Stimulated activated naive CD4-positive, alpha-beta T cell treated with Interleukin-2 at 50 U/mL for 16 hours (primary cell): Measurements from ENCODE around the gene XPA.
"Not testable (repeated sequence)": the region's sequence is repeated elsewhere in the genome, so short reads cannot be mapped to it uniquely, and the experiment has no call there.

ENCODE experiments used
- DNase-seq: peaks from one replicate; lab custom pipeline; 2025; lab: John Stamatoyannopoulos, UW

The XPA gene

GRCh38 chr9:97703437-97704344 is 6.6 kb upstream of the XPA start:
- peak; percentile 36 for DNase-seq

- DNase-seq, result not testable (repeated sequence)
These were observed 2.7 kb upstream of the XPA start for GRCh38 chr9:97699824-97700223.

GRCh38 chr9:97699281-97699680 is 2.1 kb upstream of the XPA start:
- not testable (repeated sequence) for DNase-seq

GRCh38 chr9:97698865-97699264 is 1.7 kb upstream of the XPA start:
- no peak for DNase-seq

DNA sequence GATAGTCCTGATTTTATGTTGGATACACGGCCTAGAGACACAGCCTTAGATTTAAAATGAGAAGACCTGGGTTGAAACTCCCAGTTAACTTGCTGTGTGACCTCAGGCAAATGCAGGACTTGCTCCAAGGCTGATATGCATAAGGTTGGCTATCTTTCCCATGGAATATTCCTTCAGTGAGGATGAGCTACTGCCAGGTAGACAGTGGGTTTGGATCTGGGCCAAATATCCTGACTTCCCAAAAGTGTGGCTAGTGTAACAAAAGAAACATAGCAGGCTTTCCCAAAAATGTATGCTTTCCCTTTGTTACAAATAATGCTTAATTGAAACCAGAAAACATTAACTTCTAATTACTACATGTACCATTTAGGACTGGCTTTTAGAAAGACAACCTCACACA is 697 bp upstream of the XPA start:
- DNase-seq, result no peak

GRCh38 chr9:97695995-97696802 is 941 bp downstream of the XPA start:
- DNase-seq, result no peak

- no peak for DNase-seq
These were observed 1.8 kb downstream of the XPA start for GRCh38 chr9:97695390-97695789.

- no peak for DNase-seq
These were observed 2.4 kb downstream of the XPA start for GRCh38 chr9:97694769-97695168.

DNA sequence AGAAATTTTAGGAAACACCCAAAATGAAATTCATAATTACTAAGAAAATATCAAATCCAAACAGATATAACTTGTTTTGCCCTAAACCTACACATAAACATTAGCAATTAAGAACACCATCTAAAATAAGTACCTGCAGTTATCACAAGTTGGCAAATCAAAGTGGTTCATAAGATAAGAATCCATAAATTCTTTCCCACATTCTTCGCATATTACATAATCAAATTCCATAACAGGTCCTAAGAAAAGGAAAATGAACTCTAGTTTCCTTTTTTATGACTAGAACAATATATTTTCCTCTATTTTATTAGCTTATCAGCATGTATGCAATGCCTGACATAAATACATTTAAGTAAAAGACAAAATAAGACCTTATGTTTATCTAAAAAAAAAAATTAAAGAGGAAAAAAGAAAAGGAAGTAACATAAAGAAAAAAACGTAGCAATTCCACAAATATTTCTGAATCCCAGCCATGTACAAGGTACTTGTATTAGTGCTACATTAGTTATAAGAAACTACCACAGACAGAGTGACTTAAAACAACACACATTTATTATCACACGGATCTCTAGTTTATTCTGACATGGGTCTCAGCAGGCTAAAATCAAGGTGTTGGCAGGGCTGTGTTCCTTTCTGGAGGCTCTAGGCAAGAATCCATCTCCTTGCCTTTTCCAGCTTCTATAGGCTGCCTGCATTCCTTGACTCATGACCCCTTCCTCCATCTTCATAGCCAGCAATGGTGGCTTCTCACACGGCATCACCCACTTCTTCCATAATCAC is 7.5 kb downstream of the XPA start:
- no peak for DNase-seq

- DNase-seq, result no peak
These were observed 8.5 kb downstream of the XPA start for GRCh38 chr9:97688654-97689053.

DNA sequence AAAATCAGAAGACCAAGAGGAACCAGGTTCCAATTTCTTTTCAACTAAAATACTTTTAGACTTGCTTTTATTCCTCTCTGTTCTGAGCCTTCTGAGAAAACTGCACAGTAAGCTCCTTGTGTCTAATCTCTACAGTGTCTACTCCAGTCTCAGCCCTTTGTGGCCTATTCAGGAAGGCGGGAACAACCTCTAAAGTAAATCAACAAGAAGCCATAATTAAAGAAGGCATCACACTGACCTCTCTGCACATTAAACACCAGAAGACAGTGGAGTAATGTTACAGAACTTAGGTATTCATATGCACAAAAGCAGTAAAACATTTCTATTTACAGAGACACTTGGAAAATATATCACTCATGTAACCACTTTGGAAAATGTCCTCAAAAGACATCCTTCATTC is 14.9 kb downstream of the XPA start:
- DNase-seq, result no peak

DNA sequence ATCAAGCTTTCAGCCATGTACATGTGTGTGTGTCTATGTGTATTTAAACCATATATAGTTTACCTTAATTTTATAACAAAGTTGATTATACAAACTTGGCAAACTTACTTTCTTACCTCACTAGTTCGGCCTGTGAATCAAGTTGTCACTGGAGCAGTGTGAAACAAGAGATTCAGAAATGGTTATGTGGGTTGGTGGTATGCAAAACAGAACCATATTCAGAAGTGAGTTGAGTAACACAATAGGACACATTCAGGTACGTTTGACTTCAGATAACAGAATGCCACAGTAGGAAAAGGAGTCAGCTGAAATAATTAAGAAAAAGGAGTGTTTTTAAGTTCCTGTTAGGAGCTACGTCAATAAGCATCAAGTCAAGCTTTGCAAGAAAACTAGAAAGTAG is 21.5 kb downstream of the XPA start:
- no peak for DNase-seq

DNA sequence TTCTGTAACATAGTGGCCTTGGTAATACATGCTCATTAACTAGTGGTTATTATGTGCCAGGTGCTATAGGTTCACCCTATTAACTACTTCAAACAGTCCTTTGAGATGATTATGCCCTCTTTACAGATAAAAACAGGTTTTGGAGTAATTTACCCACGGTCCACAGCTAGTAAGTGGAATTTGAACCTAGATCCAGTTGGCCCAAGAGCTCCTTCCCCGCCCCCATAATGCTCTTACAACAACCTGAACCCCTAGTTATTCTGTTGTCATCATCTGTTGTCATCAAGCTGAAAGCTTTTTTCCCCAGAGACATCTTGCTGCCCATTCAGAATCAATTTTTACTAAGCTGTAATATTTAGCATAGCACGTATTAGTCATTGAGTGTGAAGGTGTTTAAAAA is 23.2 kb downstream of the XPA start:
- DNase-seq, result no peak

DNA sequence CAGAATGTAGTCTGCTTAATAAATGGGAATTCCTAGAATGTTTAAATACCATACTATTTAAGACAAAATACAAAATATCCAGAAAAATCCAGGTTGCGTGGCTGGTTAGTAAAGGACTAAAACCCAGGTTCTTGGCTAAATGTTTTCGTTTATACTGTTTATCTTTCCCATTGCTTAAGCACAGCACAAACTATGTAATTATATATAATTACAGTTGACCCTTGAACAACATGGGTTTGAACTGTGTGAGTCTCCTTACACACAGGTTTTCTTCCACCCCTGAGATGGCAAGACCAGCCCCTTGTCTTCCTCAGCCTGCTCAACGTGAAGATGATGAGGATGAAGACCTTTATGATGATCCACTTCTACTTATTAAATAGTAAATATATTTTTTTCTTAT is 24.7 kb downstream of the XPA start:
- no peak for DNase-seq

GRCh38 chr9:97670586-97670985 is 26.6 kb downstream of the XPA start:
- no peak for DNase-seq

- peak; percentile 14 for DNase-seq
These were observed 28.7 kb downstream of the XPA start for GRCh38 chr9:97668485-97668884.

GRCh38 chr9:97666907-97667686 is 30.0 kb downstream of the XPA start:
- no peak for DNase-seq

DNA sequence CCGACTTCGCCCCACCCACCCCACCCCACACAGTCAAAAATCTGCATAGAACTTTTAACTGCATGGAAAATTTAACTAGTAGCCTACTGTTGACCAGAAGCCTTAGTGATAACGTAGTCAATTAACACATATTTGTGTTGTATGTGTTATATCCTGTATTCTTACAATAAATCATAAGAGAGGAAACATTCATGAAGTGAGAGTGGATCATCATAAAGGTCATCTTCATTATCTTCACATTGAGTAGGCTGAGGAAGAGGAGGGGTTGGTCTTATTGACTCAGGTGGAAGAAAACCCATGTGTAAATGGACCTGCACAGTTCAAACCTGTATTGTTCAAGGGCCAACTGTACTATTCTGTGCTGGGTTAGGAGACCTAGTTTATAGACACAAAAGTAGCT is 31.4 kb downstream of the XPA start:
- DNase-seq, result no peak

GRCh38 chr9:97660847-97661246 is 36.3 kb downstream of the XPA start:
- no peak for DNase-seq

- no peak for DNase-seq
These were observed 36.8 kb downstream of the XPA start for GRCh38 chr9:97660340-97660739.

GRCh38 chr9:97659771-97660170 is 37.4 kb downstream of the XPA start:
- DNase-seq, result no peak

DNA sequence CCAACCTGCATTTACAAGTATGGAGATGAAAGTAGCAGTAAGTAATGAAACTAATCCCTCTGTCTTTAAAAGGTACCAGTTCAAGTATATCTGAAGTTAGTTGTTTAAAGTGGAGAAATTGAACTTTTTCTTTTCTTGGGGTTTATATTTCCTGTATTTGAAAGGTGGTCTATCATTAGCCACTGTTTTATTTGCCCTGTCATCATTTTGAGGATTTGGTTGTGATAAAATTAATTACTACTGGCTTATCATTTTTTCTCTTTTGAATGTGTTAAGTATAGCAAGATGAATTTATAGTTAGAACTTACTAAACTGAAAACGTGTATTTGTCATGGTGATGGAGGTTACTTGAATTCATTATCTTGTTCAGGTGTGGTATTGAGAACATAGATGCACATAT is 38.4 kb downstream of the XPA start:
- DNase-seq, result no peak
